Measurements from ENCODE around the gene SH3BP2. TPM values are rescaled to one million over a fixed set of nuclear protein-coding genes. Genes with fewer than 3 reads are reported as not detected.
A peak's percentile ranks its signal among the peaks of the same experiment; 100 is the strongest.

The SH3BP2 gene
- total and polyA plus RNA-seq, 7 donors, result 18.4 to 82.4 (median 29.9) TPM

GRCh38 chr4:2754848-2755819 lies 37.8 kb upstream of the SH3BP2 start:
- intact Hi-C loops (cut with DNase I), result loop anchor here (5.0 to 10.0 kb wide), 4 partner anchors 37 to 493 kb away; partner anchors contain the start of genes HTT, HTT-AS, MXD4 and RNF4
- Histone ChIP-seq H3K27ac (peak overlapping the region; percentile 76 to 84 (median 82)), H3K27me3 (no peaks in the 10 kb centered on the region), H3K9me3 (no peaks in the 10 kb centered on the region), H3K4me1 (peaks cover 0 to 36% (median 28%) of the 10 kb centered on the region in 4 donors), H3K36me3 (no peaks in the 10 kb centered on the region), H3K4me3 (peak overlapping the region; percentile 51 to 86 (median 80))
- DNase-seq, result no peak
- no peak for TF ChIP-seq POLR2A (IDR thresholded peaks at IDR 0.05)
- TF ChIP-seq POLR2AphosphoS5 (IDR thresholded peaks at IDR 0.05), result no peak
- TF ChIP-seq CTCF (IDR thresholded peaks at IDR 0.05), result no peak
- no peak for TF ChIP-seq EP300 (IDR thresholded peaks at IDR 0.05)
- WGBS, 2 donors, result 35 to 57% methylated on average over 23 of the region's 23 CpGs

GRCh38 chr4:2755821-2756690 lies 36.8 kb upstream of the SH3BP2 start, which contains the start of gene TNIP2:
Gene TNIP2 (minus strand): TSS chr4:2756336. CDS start chr4:2756289, 47 bp downstream.
- Histone ChIP-seq H3K27ac (peak within 1 kb of the TSS; percentile 76 to 84 (median 82)), H3K4me1 (peaks cover 0 to 32% (median 23%) of the 10 kb centered on the region in 4 donors), H3K27me3 (no peaks in the 10 kb centered on the region), H3K4me3 (peak within 1 kb of the TSS; percentile 51 to 86 (median 80)), H3K9me3 (no peaks in the 10 kb centered on the region), H3K36me3 (no peaks in the 10 kb centered on the region)
- peak; percentile 95 for DNase-seq
- WGBS, 2 donors, result 1% methylated on average over 96 of the region's 96 CpGs
- intact Hi-C loops (cut with DNase I), result loop anchor here (2.0 to 10.0 kb wide), 5 partner anchors 36 to 494 kb away; partner anchors contain the start of genes ADD1, HTT, HTT-AS and MXD4
- TF ChIP-seq CTCF (IDR thresholded peaks at IDR 0.05) (peak in 3 of 4 experiments; percentile 12 to 37 (median 16)), POLR2A (IDR thresholded peaks at IDR 0.05) (no peak), POLR2AphosphoS5 (IDR thresholded peaks at IDR 0.05) (peak in 2 of 4 donors; percentile 17 to 56)

GRCh38 chr4:2756691-2757350 lies 36.1 kb upstream of the SH3BP2 start:
- H3K27me3 ChIP-seq, result no peaks in the 10 kb centered on the region
- intact Hi-C loops (cut with DNase I), result loop anchor here (2.0 to 10.0 kb wide), 5 partner anchors 35 to 495 kb away; partner anchors contain the start of genes ADD1, HTT, HTT-AS and MXD4
- peak overlapping the region; percentile 76 to 83 (median 80) for H3K27ac ChIP-seq
- WGBS, 2 donors, result 72 to 73% methylated on average over 25 of the region's 25 CpGs
- H3K36me3 ChIP-seq, result no peaks in the 10 kb centered on the region
- peak overlapping the region; percentile 10 to 86 (median 80) for H3K4me3 ChIP-seq
- no peaks in the 10 kb centered on the region for H3K9me3 ChIP-seq
- H3K4me1 ChIP-seq, result peaks cover 0 to 24% (median 17%) of the 10 kb centered on the region in 4 donors
- TF ChIP-seq CTCF (IDR thresholded peaks at IDR 0.05) (no peak), EP300 (IDR thresholded peaks at IDR 0.05) (no peak), POLR2AphosphoS5 (IDR thresholded peaks at IDR 0.05) (no peak), POLR2A (IDR thresholded peaks at IDR 0.05) (no peak)
- no peak for DNase-seq

- no peak overlapping the region for H3K27ac ChIP-seq
- WGBS, 2 donors, result 95% methylated on average over 3 of the region's 3 CpGs
- H3K4me1 ChIP-seq, result peaks cover 0 to 24% (median 17%) of the 10 kb centered on the region in 4 donors
- intact Hi-C loops (cut with DNase I), result loop anchor here (2.0 to 10.0 kb wide), 5 partner anchors 35 to 495 kb away; partner anchors contain the start of genes ADD1, HTT, HTT-AS and MXD4
- no peak overlapping the region for H3K4me3 ChIP-seq
- TF ChIP-seq EP300 (IDR thresholded peaks at IDR 0.05), result no peak
- no peak for TF ChIP-seq POLR2AphosphoS5 (IDR thresholded peaks at IDR 0.05)
- TF ChIP-seq CTCF (IDR thresholded peaks at IDR 0.05), result no peak
- no peak for TF ChIP-seq POLR2A (IDR thresholded peaks at IDR 0.05)
- H3K36me3 ChIP-seq, result no peaks in the 10 kb centered on the region
- no peaks in the 10 kb centered on the region for H3K27me3 ChIP-seq
- DNase-seq, result no peak
- H3K9me3 ChIP-seq, result no peaks in the 10 kb centered on the region
Observed at GRCh38 chr4:2757426-2757825, 35.5 kb upstream of the SH3BP2 start.

Measured in sigmoid colon (tissue), 7 donors.